Caco-2 (cell line): ENCODE measurements around the gene GPR39. TPM values are rescaled to one million over a fixed set of nuclear protein-coding genes. Genes with fewer than 3 reads are reported as not detected.

Source experiments
- BruUV-seq: library from RNA; stranded (reverse); fragments of 400-500 nt; replicated peaks from 2 replicates; lab custom pipeline; 2021; lab: Mats Ljungman, UMichigan
- CTCF ChIA-PET: fragments of 300-600 bp; sonication (Branson Sonifier 250); formaldehyde crosslinking; loops from one replicate; lab custom pipeline; 2022; ENCODE audit warnings: antibody characterized with exemption; lab: Charles Lee
- POLR2A ChIA-PET: fragments of 300-600 bp; sonication (Branson Sonifier 250); formaldehyde crosslinking; loops from one replicate; lab custom pipeline; 2022; ENCODE audit warnings: antibody characterized with exemption; lab: Charles Lee
- DNase-seq, 2 experiments: peaks; one replicate each; pipeline versions ENCODE4 v3.0.0 to v3.0.0-alpha.2; 2020 to 2022
- H3K27me3 ChIP-seq: replicated peaks from 2 replicates; pipeline ENCODE4 v1.6.0; 2011; ENCODE audit warnings: low read length; ENCODE audit not compliant: control insufficient read depth, insufficient read depth
- H3K36me3 ChIP-seq: 2 replicates; pipeline ENCODE4 v1.5.1; 2011; ENCODE audit warnings: low read length; ENCODE audit not compliant: control insufficient read depth, insufficient read depth
- H3K4me1 ChIP-seq: fragments of 250-450 bp; sonication (Bioruptor Pico); 2 replicates; pipeline ENCODE4 v1.5.1; 2020; ENCODE audit warnings: mild to moderate bottlenecking
- H3K4me3 ChIP-seq: 2 replicates; pipeline ENCODE4 v1.5.1; 2011; ENCODE audit warnings: low read depth, mild to moderate bottlenecking, control low read depth, low read length
- H3K9me3 ChIP-seq: fragments of 250-450 bp; sonication (Bioruptor Pico); 2 replicates; pipeline ENCODE4 v1.5.1; 2020; ENCODE audit warnings: mild to moderate bottlenecking, moderate library complexity
- H3K27ac Mint-ChIP-seq: one replicate; pipeline ENCODE4 v1.8.0; 2022; ENCODE audit warnings: mixed read lengths; ENCODE audit not compliant: unreplicated experiment
- H3K27me3 Mint-ChIP-seq: one replicate; pipeline ENCODE4 v1.8.0; 2022; ENCODE audit warnings: mixed read lengths; ENCODE audit not compliant: insufficient read depth, unreplicated experiment
- H3K36me3 Mint-ChIP-seq: one replicate; pipeline ENCODE4 v1.8.0; 2022; ENCODE audit warnings: mild to moderate bottlenecking, mixed read lengths; ENCODE audit not compliant: insufficient read depth, unreplicated experiment
- H3K4me1 Mint-ChIP-seq: one replicate; pipeline ENCODE4 v1.8.0; 2022; ENCODE audit warnings: low read depth, mixed read lengths; ENCODE audit not compliant: unreplicated experiment
- H3K4me3 Mint-ChIP-seq: one replicate; pipeline ENCODE4 v1.8.0; 2022; ENCODE audit warnings: mild to moderate bottlenecking, moderate library complexity, mixed read lengths; ENCODE audit not compliant: unreplicated experiment
- H3K9me3 Mint-ChIP-seq: one replicate; pipeline ENCODE4 v1.8.0; 2022; ENCODE audit warnings: mixed read lengths; ENCODE audit not compliant: unreplicated experiment
- CTCF ChIP-seq, 2 experiments: fragments of 200-600 bp in 1 of 2; IDR thresholded peaks; 1 replicate in 1 of 2; 2 replicates in 1 of 2; pipeline versions ENCODE4 v1.5.1 to v1.8.0; 2011 to 2022; ENCODE audit warnings: antibody characterized with exemption in 1 of 2, control low read depth in 1 of 2, inconsistent platforms in 1 of 2, low read depth in 1 of 2, low read length in 1 of 2, mild to moderate bottlenecking in 1 of 2, moderate library complexity in 1 of 2; ENCODE audit not compliant: insufficient read depth in 1 of 2, severe bottlenecking in 1 of 2, unreplicated experiment in 1 of 2
- intact Hi-C: fragments of 100-400 bp; cut with micrococcal nuclease; formaldehyde crosslinking; loops from one replicate; pipeline ENCODE4 v1.10.0; 2022; ENCODE audit not compliant: unreplicated experiment
- total RNA-seq: library from RNA; stranded (reverse); gene quantifications from 2 replicates; pipeline ENCODE4 v1.2.3, GENCODE V29; 2022

GPR39 gene
- total RNA-seq, 1 experiment from 2014 or later: 26.8 TPM

GRCh38 chr2:132374961-132375360 is 41.6 kb upstream of the GPR39 start:
- DNase-seq: no peak
- BruUV-seq: no TSS peak
- H3K4me1 ChIP-seq: no peaks in the 10 kb centered on the region
- ChIA-PET CTCF (no interaction called here), POLR2A (no interaction called here)
- Mint-ChIP-seq H3K4me3 (no peak overlapping the region), H3K36me3 (no peaks in the 10 kb centered on the region), H3K9me3 (peaks cover 12% of the 10 kb centered on the region), H3K4me1 (no peaks in the 10 kb centered on the region), H3K27ac (no peak overlapping the region), H3K27me3 (no peaks in the 10 kb centered on the region)
- H3K9me3 ChIP-seq: peaks cover 8% of the 10 kb centered on the region; the same call in 1 of the 2 replicates
- no peak overlapping the region for H3K4me3 ChIP-seq
- H3K27me3 ChIP-seq: no peaks in the 10 kb centered on the region
- TF ChIP-seq CTCF (IDR thresholded peaks at IDR 0.05; ENCODE audit: insufficient read depth in 1 of 2, low read depth in 1 of 2, low read length in 1 of 2, severe bottlenecking in 1 of 2, unreplicated experiment in 1 of 2): no peak
- intact Hi-C loops: no loop called here
- H3K36me3 ChIP-seq: no peaks in the 10 kb centered on the region

DNA sequence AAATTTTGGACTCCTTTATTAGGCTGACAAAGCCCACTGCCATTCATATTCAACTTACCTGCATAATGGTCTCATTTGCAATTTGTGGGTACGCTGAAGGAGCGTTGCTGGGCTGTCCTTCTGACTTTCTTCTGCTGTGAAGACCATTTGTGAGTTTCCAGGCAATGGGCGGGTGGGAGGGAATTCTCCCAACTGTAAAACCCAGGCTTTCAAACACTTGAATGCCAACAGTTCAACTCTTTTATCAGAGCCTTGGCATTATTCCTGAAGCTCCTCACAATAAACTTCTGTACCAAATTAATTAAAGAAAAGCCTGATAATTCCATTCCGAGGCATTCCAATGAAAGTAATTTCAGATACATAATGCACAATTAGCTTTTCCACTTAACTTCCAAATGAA is 35.2 kb upstream of the GPR39 start:
- POLR2A ChIA-PET: interaction anchor here (0.6 kb wide), 1 partner anchor 144 kb away, joined by 3 read pairs; no protein-coding TSS in a partner anchor
- DNase-seq: no peak
- Mint-ChIP-seq H3K9me3 (no peaks in the 10 kb centered on the region), H3K36me3 (no peaks in the 10 kb centered on the region), H3K4me3 (no peak overlapping the region), H3K4me1 (no peaks in the 10 kb centered on the region), H3K27me3 (no peaks in the 10 kb centered on the region), H3K27ac (no peak overlapping the region)
- no peak for TF ChIP-seq CTCF (IDR thresholded peaks at IDR 0.05; ENCODE audit: insufficient read depth in 1 of 2, low read depth in 1 of 2, low read length in 1 of 2, severe bottlenecking in 1 of 2, unreplicated experiment in 1 of 2)
- intact Hi-C loops: no loop called here
- H3K27me3 ChIP-seq: no peaks in the 10 kb centered on the region
- no peak overlapping the region for H3K4me3 ChIP-seq
- peaks cover 17% of the 10 kb centered on the region; the same call in 1 of the 2 replicates for H3K9me3 ChIP-seq
- no peaks in the 10 kb centered on the region for H3K36me3 ChIP-seq
- CTCF ChIA-PET: interaction anchor here (1.1 kb wide), 1 partner anchor 18 kb away, joined by 3 read pairs; no protein-coding TSS in a partner anchor
- no peaks in the 10 kb centered on the region for H3K4me1 ChIP-seq
- BruUV-seq: no TSS peak

DNA sequence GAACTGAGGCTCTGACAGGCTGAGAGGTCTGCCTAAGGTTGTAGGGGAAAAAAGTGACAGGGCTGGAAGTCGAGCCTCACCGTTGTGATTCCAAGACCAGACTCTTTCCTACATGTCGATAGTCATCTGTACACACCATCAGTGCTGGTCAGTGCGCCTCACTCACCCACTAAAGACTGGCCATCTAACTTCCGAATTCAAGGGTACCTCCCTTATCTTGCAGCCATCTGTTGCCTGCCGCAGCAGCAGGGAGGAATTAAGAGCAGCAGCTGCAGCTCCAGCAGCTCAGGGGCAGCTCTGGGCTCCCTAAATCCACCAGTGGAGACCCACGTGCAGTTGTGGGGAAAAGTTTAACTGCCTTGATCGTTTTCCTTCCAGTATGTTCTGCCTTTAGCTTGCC is 32.6 kb upstream of the GPR39 start:
- Mint-ChIP-seq H3K9me3 (no peaks in the 10 kb centered on the region), H3K36me3 (no peaks in the 10 kb centered on the region), H3K27ac (no peak overlapping the region), H3K4me1 (no peaks in the 10 kb centered on the region), H3K27me3 (no peaks in the 10 kb centered on the region), H3K4me3 (no peak overlapping the region)
- Histone ChIP-seq H3K36me3 (no peaks in the 10 kb centered on the region), H3K4me3 (no peak overlapping the region), H3K4me1 (no peaks in the 10 kb centered on the region), H3K9me3 (peaks cover 16% of the 10 kb centered on the region; the same call in 1 of the 2 replicates), H3K27me3 (no peaks in the 10 kb centered on the region)
- CTCF ChIA-PET: no interaction called here
- POLR2A ChIA-PET: no interaction called here
- no peak for TF ChIP-seq CTCF (IDR thresholded peaks at IDR 0.05; ENCODE audit: insufficient read depth in 1 of 2, low read depth in 1 of 2, low read length in 1 of 2, severe bottlenecking in 1 of 2, unreplicated experiment in 1 of 2)
- intact Hi-C loops: no loop called here
- DNase-seq: no peak
- no TSS peak for BruUV-seq
